NT2/D1 (cell line): ENCODE data around the gene ASCL4.

Source experiments
- DNase-seq: peaks from one replicate; pipeline ENCODE4 v3.0.0-alpha.2; 2011; ENCODE audit warnings: low read depth, low spot score
- H3K27me3 ChIP-seq: 2 replicates; pipeline ENCODE4 v1.6.0; 2011; ENCODE audit warnings: mild to moderate bottlenecking; ENCODE audit not compliant: insufficient read length, insufficient read depth
- H3K36me3 ChIP-seq: 2 replicates; pipeline ENCODE4 v1.6.1; 2011; ENCODE audit warnings: mild to moderate bottlenecking, low read length, mixed read lengths; ENCODE audit not compliant: insufficient read depth, insufficient read length
- H3K4me1 ChIP-seq: 2 replicates; pipeline ENCODE4 v1.5.1; 2011; ENCODE audit not compliant: insufficient read depth, insufficient read length
- H3K4me3 ChIP-seq: 2 replicates; pipeline ENCODE4 v1.5.1; 2011; ENCODE audit warnings: low read depth; ENCODE audit not compliant: insufficient read length
- H3K9ac ChIP-seq: 2 replicates; pipeline ENCODE4 v1.6.0; 2011; ENCODE audit warnings: low read depth; ENCODE audit not compliant: insufficient read length
- H3K9me3 ChIP-seq: 2 replicates; pipeline ENCODE4 v1.5.1; 2011; ENCODE audit warnings: mild to moderate bottlenecking, low read length; ENCODE audit not compliant: insufficient read depth
- SUZ12 ChIP-seq: IDR thresholded peaks from 2 replicates; pipeline ENCODE4 v1.6.1; 2011; ENCODE audit not compliant: insufficient read length, insufficient read depth; ENCODE audit errors: extremely low read depth
- YY1 ChIP-seq: IDR thresholded peaks from 2 replicates; pipeline ENCODE4 v1.6.1; 2011; ENCODE audit not compliant: insufficient read length, insufficient read depth
- ZNF274 ChIP-seq: IDR thresholded peaks from 2 replicates; pipeline ENCODE4 v1.6.1; 2011; ENCODE audit warnings: mild to moderate bottlenecking, low read depth, low read length

Gene ASCL4

DNA sequence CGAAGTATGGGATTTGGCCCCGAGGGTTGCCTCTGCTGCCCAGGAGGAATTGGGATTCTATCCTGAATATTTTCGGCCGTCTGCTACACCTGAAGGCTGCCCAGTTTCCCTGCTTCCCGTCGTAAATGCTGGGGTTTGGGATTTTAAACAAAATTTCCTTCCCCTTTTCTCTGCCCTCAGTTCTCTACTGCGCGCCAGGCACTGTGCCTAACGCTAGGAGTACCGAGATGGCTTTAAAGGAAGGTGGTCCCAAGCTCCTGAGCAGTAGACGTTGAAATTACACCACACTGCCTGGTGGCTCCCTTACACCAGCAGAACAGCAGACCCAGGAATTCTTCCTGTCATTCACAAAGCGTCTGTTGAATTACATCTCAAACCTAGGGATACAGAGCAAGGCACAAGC is 13.0 kb upstream of the ASCL4 start:
- Histone ChIP-seq H3K27me3 (peaks cover 4% of the 10 kb centered on the region), H3K4me1 (no peaks in the 10 kb centered on the region), H3K9ac (peak overlapping the region; percentile 46), H3K36me3 (peaks cover 23% of the 10 kb centered on the region), H3K9me3 (no peaks in the 10 kb centered on the region), H3K4me3 (peak overlapping the region; percentile 84)
- TF ChIP-seq SUZ12 (no peak), YY1 (no peak), ZNF274 (no peak)
- DNase-seq = no peak

DNA sequence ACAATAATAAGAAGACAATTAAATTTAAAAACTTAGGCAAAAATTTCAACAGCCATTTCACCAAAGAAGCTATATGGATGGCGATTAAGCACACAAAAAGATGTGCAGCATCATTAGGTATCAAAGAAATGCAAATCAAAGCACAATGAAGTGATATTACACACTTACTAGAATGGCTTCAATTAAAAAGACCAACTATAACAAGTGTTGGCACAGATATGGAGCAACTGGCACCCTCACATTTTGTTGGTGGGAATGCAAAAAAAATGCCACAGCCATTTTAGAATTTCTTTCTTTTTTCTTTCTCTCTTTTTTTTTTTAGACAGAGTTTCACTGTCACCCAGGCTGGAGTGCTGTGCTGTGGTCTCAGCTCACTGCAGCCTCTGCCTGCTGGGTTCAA is 11.6 kb upstream of the ASCL4 start:
- H3K36me3 ChIP-seq = peaks cover 12% of the 10 kb centered on the region
- no peak for TF ChIP-seq YY1
- no peak for TF ChIP-seq ZNF274
- TF ChIP-seq SUZ12 = no peak
- no peak for DNase-seq
- H3K9me3 ChIP-seq = no peaks in the 10 kb centered on the region
- no peak overlapping the region for H3K9ac ChIP-seq
- peaks cover 4% of the 10 kb centered on the region for H3K27me3 ChIP-seq
- no peak overlapping the region for H3K4me3 ChIP-seq
- H3K4me1 ChIP-seq = no peaks in the 10 kb centered on the region

DNA sequence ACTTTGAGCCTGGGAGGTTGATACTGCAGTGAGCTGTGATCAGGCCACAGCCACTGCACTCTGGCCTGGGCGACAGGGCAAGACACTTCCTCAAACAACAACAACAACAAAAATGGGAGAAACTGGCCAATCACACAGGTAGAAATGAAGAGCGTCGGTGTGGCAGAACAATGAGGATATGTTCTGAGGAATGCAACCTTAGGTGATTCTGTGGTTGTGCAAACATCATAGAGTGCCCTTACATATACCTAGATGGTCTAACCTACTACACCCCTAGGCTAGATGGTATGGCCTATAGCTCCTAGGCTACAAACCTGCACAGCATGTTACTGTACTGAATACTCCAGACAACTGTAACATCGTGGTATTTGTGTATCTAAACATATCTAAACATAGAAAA is 9.9 kb upstream of the ASCL4 start:
- DNase-seq = no peak
- Histone ChIP-seq H3K36me3 (no peaks in the 10 kb centered on the region), H3K4me1 (no peaks in the 10 kb centered on the region), H3K27me3 (peaks cover 4% of the 10 kb centered on the region), H3K9ac (no peak overlapping the region), H3K9me3 (no peaks in the 10 kb centered on the region), H3K4me3 (no peak overlapping the region)
- no peak for TF ChIP-seq ZNF274
- TF ChIP-seq YY1 = no peak

DNA sequence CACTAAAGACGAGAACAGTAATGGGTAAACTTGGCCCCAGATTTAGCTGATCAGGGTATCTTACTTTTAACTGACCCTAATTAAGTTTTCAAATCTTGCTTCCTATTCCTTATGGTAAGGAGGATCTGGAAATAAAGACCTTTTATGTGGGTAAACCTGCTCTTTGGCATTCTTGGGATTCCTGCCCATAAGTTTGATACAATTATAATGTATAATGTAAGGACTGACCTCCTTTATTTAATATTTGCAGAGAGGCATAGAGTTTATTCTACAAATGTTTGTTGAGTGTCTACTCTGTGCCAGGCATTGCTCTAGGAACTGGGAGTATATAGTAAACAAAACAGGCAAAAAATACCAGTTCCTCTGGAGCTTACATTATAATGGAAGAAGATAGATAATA is 9.2 kb upstream of the ASCL4 start:
- H3K4me1 ChIP-seq = no peaks in the 10 kb centered on the region
- no peaks in the 10 kb centered on the region for H3K36me3 ChIP-seq
- H3K4me3 ChIP-seq = no peak overlapping the region
- H3K9ac ChIP-seq = no peak overlapping the region
- no peak for TF ChIP-seq SUZ12
- no peak for TF ChIP-seq YY1
- no peak for TF ChIP-seq ZNF274
- no peaks in the 10 kb centered on the region for H3K9me3 ChIP-seq
- no peak for DNase-seq
- H3K27me3 ChIP-seq = peaks cover 4% of the 10 kb centered on the region

DNA sequence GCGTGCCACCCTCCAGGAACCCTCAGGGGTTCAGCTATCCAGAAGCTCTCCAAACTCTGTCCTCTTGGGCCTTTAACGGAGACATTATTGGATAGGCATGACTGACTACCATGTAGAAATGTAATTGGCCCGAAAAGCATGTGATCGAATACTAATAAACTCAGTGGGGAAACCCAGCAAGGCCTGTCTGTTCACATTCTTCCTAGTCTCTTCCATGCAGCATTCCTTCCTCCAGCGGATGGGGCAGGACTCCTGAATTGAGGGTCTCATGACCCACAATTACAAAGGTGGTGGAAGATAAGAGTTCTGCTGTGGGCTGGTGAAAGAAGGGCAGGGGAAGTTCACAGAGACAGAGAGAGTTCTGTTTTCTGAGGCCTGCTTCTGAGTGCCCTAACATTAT is 7.0 kb upstream of the ASCL4 start:
- Histone ChIP-seq H3K36me3 (no peaks in the 10 kb centered on the region), H3K4me1 (no peaks in the 10 kb centered on the region), H3K9me3 (no peaks in the 10 kb centered on the region), H3K9ac (no peak overlapping the region), H3K4me3 (no peak overlapping the region), H3K27me3 (peaks cover 8% of the 10 kb centered on the region)
- DNase-seq = no peak
- TF ChIP-seq ZNF274 (no peak), SUZ12 (no peak), YY1 (no peak)

DNA sequence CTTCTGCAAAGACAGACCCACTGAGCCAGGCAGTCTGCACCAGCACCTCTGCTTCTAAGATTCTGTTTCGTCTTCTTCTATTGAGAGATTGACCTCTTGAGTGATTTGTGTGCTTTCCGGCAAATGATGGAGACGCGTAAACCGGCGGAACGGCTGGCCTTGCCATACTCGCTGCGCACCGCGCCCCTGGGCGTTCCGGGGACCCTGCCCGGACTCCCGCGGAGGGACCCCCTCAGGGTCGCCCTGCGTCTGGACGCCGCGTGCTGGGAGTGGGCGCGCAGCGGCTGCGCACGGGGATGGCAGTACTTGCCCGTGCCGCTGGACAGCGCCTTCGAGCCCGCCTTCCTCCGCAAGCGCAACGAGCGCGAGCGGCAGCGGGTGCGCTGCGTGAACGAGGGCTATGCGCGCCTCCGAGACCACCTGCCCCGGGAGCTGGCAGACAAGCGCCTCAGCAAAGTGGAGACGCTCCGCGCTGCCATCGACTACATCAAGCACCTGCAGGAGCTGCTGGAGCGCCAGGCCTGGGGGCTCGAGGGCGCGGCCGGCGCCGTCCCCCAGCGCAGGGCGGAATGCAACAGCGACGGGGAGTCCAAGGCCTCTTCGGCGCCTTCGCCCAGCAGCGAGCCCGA is 703 bp downstream of the ASCL4 start:
- peak overlapping the region; percentile 61 for H3K9ac ChIP-seq
- peaks cover 63% of the 10 kb centered on the region for H3K27me3 ChIP-seq
- H3K36me3 ChIP-seq = no peaks in the 10 kb centered on the region
- no peaks in the 10 kb centered on the region for H3K4me1 ChIP-seq
- no peak for TF ChIP-seq YY1
- peak; percentile 79 for TF ChIP-seq SUZ12
- TF ChIP-seq ZNF274 = no peak
- DNase-seq = peak; percentile 56
- H3K9me3 ChIP-seq = no peaks in the 10 kb centered on the region
- H3K4me3 ChIP-seq = peak overlapping the region; percentile 50

DNA sequence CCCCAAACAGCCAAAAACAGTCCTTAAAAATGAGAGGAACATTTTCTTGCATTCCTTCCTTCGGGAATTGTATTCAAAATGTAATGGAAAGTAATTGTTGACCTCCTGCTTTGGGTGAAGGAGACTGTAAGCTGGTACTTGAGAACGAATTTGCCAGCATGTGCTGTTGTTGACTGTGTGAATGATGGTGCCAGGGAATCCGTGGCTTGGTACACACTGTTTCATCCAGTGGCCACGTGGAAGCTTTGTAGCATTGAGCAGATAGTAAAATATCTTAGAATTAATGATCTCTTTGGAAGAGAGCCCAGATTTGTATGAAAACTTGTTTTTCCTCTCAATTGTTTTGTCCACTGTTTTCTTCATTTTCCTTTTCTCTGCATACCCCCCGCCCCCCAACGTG is 1.7 kb downstream of the ASCL4 start:
- no peak for TF ChIP-seq SUZ12
- no peak for TF ChIP-seq ZNF274
- no peak for TF ChIP-seq YY1
- Histone ChIP-seq H3K27me3 (peaks cover 66% of the 10 kb centered on the region), H3K9me3 (no peaks in the 10 kb centered on the region), H3K9ac (no peak overlapping the region), H3K4me3 (no peak overlapping the region), H3K36me3 (no peaks in the 10 kb centered on the region), H3K4me1 (no peaks in the 10 kb centered on the region)
- no peak for DNase-seq

DNA sequence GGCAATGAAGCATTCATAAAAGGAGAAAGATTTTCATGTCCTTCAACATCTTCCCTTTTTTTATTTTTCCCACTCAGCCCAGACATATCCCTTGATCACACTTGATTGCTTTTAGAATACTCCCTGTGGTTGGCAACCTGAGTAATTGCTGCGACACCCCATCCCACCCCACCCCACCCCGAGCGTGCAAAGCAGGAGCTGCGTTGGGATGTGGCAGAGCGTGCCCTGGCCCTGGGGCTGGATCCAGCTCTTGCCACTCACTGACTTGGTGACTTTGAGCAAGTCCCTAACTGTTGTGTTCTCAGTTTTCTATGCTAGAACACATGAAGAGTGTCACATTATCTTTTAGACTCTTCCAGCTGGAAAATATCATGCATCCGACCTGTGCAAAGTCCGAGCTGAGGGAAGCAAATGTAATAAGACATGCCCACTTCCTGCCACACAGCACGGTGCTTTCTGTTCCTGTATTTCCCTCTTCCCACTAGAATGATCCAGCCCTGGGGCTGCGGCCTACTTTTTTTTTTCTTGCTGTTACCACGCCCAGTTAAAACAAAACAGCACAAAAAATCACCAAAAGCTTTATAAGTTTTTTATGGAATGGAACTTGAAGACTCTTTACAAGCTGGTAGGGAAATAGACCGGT is 4.0 kb downstream of the ASCL4 start:
- no peaks in the 10 kb centered on the region for H3K36me3 ChIP-seq
- TF ChIP-seq ZNF274 = no peak
- no peak for TF ChIP-seq YY1
- TF ChIP-seq SUZ12 = no peak
- H3K4me1 ChIP-seq = no peaks in the 10 kb centered on the region
- no peaks in the 10 kb centered on the region for H3K9me3 ChIP-seq
- DNase-seq = no peak
- H3K27me3 ChIP-seq = peaks cover 51% of the 10 kb centered on the region
- no peak overlapping the region for H3K4me3 ChIP-seq
- no peak overlapping the region for H3K9ac ChIP-seq
